ENCODE data around the gene ATP5F1C. TPM values are rescaled to one million over a fixed set of nuclear protein-coding genes. Genes with fewer than 3 reads are reported as not detected.
"Not testable (repeated sequence)": the region's sequence is repeated elsewhere in the genome, so short reads cannot be mapped to it uniquely, and the experiment has no call there.

The ATP5F1C gene
- total RNA-seq, 1 experiment from 2014 or later: 280 TPM

DNA sequence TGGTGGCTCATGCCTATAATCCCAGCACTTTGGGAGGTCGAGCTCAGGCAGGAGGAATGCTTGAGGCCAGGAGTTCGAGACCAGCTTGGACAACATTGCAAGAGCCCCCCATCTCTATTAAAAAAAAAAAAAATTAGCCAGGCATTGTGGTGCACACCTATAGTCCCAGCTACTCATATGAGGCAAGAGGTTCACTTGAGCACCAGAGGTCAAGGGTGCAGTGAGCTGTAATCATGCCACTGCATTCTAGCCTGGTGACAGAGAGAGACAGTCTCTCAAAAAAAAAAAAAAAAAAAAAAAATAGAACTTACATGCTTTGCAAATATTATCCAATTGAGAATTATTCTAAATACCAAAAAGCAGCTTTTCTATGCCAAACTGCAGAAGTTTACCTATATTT, 11.2 kb upstream of the ATP5F1C start:
- Histone ChIP-seq H3K14ac (ENCODE audit: insufficient read depth, low read length) (no peak overlapping the region), H2BK12ac (ENCODE audit: insufficient read length, low read depth, low read length) (no peak overlapping the region), H4K20me1 (ENCODE audit: control insufficient read depth, insufficient read depth, insufficient read length) (no peaks in the 10 kb centered on the region), H3K23ac (ENCODE audit: insufficient read length, low read depth, low read length) (no peak overlapping the region), H3K56ac (ENCODE audit: insufficient read length, low read depth, low read length) (no peak overlapping the region), H2AK5ac (ENCODE audit: insufficient read length, low read length) (no peak overlapping the region), H2BK20ac (ENCODE audit: low read depth, low read length, poor library complexity, severe bottlenecking) (no peak overlapping the region), H2BK120ac (ENCODE audit: low read depth, low read length, poor library complexity, severe bottlenecking) (no peak overlapping the region), H4K91ac (ENCODE audit: insufficient read length, low read depth, low read length) (no peak overlapping the region), H2AFZ (ENCODE audit: low read length) (no peak overlapping the region), H3K4me2 (ENCODE audit: insufficient read depth, insufficient read length, low read length) (no peak overlapping the region), H3T11ph (ENCODE audit: low read length) (no peak overlapping the region), H3K23me2 (ENCODE audit: insufficient read length, low read depth, low read length, poor library complexity, severe bottlenecking) (no peaks in the 10 kb centered on the region), H3K27me3 (ENCODE audit: insufficient read depth, low read length) (no peaks in the 10 kb centered on the region), H2BK5ac (ENCODE audit: insufficient read length, low read length) (no peak overlapping the region), H3K4ac (ENCODE audit: low read depth, low read length) (no peak overlapping the region), H3K79me1 (ENCODE audit: insufficient read depth, low read depth, low read length, poor library complexity, severe bottlenecking) (no peaks in the 10 kb centered on the region), H4K8ac (replicated peaks; ENCODE audit: insufficient read length, low read depth, low read length) (no peak overlapping the region), H3K79me2 (ENCODE audit: insufficient read depth, low read length) (no peaks in the 10 kb centered on the region), H3K4me1 (ENCODE audit: insufficient read depth, low read length) (no peaks in the 10 kb centered on the region), H2BK15ac (ENCODE audit: low read depth, low read length) (no peak overlapping the region), H3K18ac (ENCODE audit: insufficient read length, low read depth, low read length) (no peak overlapping the region), H4K5ac (ENCODE audit: insufficient read length, low read depth, low read length) (no peak overlapping the region), H3K9ac (ENCODE audit: extremely low read depth, insufficient read length, low read length) (no peak overlapping the region), H3K9me3 (ENCODE audit: control insufficient read depth, low read depth, low read length) (no peaks in the 10 kb centered on the region), H3K27ac (ENCODE audit: insufficient read length, low read depth, low read length) (no peak overlapping the region)
- WGBS (ENCODE audit: extremely low coverage, insufficient read length, low lambda C conversion rate): no CpG with 5 or more reads among the region's 2 CpGs
- no peak for DNase-seq
- Mint-ChIP-seq H3K4me3 (no peak overlapping the region), H3K27ac (no peak overlapping the region), H3K9me3 (no peaks in the 10 kb centered on the region), H3K36me3 (ENCODE audit: insufficient read depth in 1 of 3, low read depth in 3 of 3) (peaks cover 31 to 76% (median 67%) of the 10 kb centered on the region in 3 experiments), H3K4me1 (no peaks in the 10 kb centered on the region), H3K27me3 (ENCODE audit: low read depth) (no peaks in the 10 kb centered on the region)
- no peak for TF ChIP-seq CTCF (conservative IDR thresholded peaks at IDR 0.05)

GRCh38 chr10:7782194-7782593, 5.8 kb upstream of the ATP5F1C start:
- H3K4ac ChIP-seq (ENCODE audit: low read depth, low read length); H3K23ac ChIP-seq (ENCODE audit: insufficient read length, low read depth, low read length); H3K79me1 ChIP-seq (ENCODE audit: insufficient read depth, low read depth, low read length, poor library complexity, severe bottlenecking); H2AFZ ChIP-seq (ENCODE audit: low read length); H4K8ac ChIP-seq (replicated peaks; ENCODE audit: insufficient read length, low read depth, low read length); H2BK15ac ChIP-seq (ENCODE audit: low read depth, low read length); H4K91ac ChIP-seq (ENCODE audit: insufficient read length, low read depth, low read length); H3K9me3 Mint-ChIP-seq; H3K4me1 ChIP-seq (ENCODE audit: insufficient read depth, low read length); H3K27ac Mint-ChIP-seq; H3K23me2 ChIP-seq (ENCODE audit: insufficient read length, low read depth, low read length, poor library complexity, severe bottlenecking); H3K14ac ChIP-seq (ENCODE audit: insufficient read depth, low read length); H3K9me3 ChIP-seq (ENCODE audit: control insufficient read depth, low read depth, low read length); H3K27ac ChIP-seq (ENCODE audit: insufficient read length, low read depth, low read length); H3K4me1 Mint-ChIP-seq; H3K27me3 ChIP-seq (ENCODE audit: insufficient read depth, low read length); H4K20me1 ChIP-seq (ENCODE audit: control insufficient read depth, insufficient read depth, insufficient read length); H3K9ac ChIP-seq (ENCODE audit: extremely low read depth, insufficient read length, low read length); H2BK5ac ChIP-seq (ENCODE audit: insufficient read length, low read length); H3K56ac ChIP-seq (ENCODE audit: insufficient read length, low read depth, low read length); H2BK120ac ChIP-seq (ENCODE audit: low read depth, low read length, poor library complexity, severe bottlenecking); H2AK5ac ChIP-seq (ENCODE audit: insufficient read length, low read length); H3K4me2 ChIP-seq (ENCODE audit: insufficient read depth, insufficient read length, low read length); H2BK20ac ChIP-seq (ENCODE audit: low read depth, low read length, poor library complexity, severe bottlenecking); H3T11ph ChIP-seq (ENCODE audit: low read length); H2BK12ac ChIP-seq (ENCODE audit: insufficient read length, low read depth, low read length); H3K4me3 Mint-ChIP-seq; DNase-seq; H3K27me3 Mint-ChIP-seq (ENCODE audit: low read depth); H4K5ac ChIP-seq (ENCODE audit: insufficient read length, low read depth, low read length); H3K18ac ChIP-seq (ENCODE audit: insufficient read length, low read depth, low read length): not testable (repeated sequence)
- WGBS (ENCODE audit: extremely low coverage, insufficient read length, low lambda C conversion rate): no CpG with 5 or more reads among the region's 6 CpGs
- peaks cover 24 to 49% (median 40%) of the 10 kb centered on the region in 3 experiments for H3K36me3 Mint-ChIP-seq (ENCODE audit: insufficient read depth in 1 of 3, low read depth in 3 of 3)
- H3K79me2 ChIP-seq (ENCODE audit: insufficient read depth, low read length): peaks cover 18% of the 10 kb centered on the region; the same call in 1 of the 2 replicates

All from H9 (cell line).